GM12865 (cell line): ENCODE results near the gene ICAM4.
A peak's percentile ranks its signal among the peaks of the same experiment; 100 is the strongest.

Experiments used
- DNase-seq: peaks from one replicate; pipeline ENCODE4 v3.0.0; 2010; ENCODE audit warnings: low read depth
- H3K4me3 ChIP-seq: 2 replicates; pipeline ENCODE4 v1.5.1; 2011; ENCODE audit warnings: mild to moderate bottlenecking, low read depth, low read length, control low read depth
- CTCF ChIP-seq: IDR thresholded peaks from 2 replicates; pipeline ENCODE4 v1.5.1; 2011; ENCODE audit warnings: low read length, control low read depth, low read depth, inconsistent platforms; ENCODE audit not compliant: insufficient read depth; ENCODE audit errors: missing control alignments

ICAM4 gene

GRCh38 chr19:10299545-10300458, 13.0 kb downstream of the ICAM4 start:
- H3K4me3 ChIP-seq = no peak overlapping the region
- no peak for TF ChIP-seq CTCF
- DNase-seq = no peak

GRCh38 chr19:10305139-10305806, 18.5 kb downstream of the ICAM4 start:
- no peak overlapping the region for H3K4me3 ChIP-seq
- no peak for DNase-seq
- TF ChIP-seq CTCF = no peak

GRCh38 chr19:10306327-10306726, 19.6 kb downstream of the ICAM4 start:
- DNase-seq = no peak
- TF ChIP-seq CTCF = no peak
- no peak overlapping the region for H3K4me3 ChIP-seq

- no peak for DNase-seq
- no peak within 1 kb of the TSS for H3K4me3 ChIP-seq
- TF ChIP-seq CTCF = no peak
Observed at GRCh38 chr19:10309423-10309822, 22.7 kb downstream of the ICAM4 start, which contains the start of gene ZGLP1. Gene ZGLP1, minus strand, starts transcription at chr19:10309815.

GRCh38 chr19:10315335-10316214, 28.8 kb downstream of the ICAM4 start, which contains the start of gene FDX2:
Gene FDX2, minus strand, starts transcription at chr19:10316015. Its CDS starts 19 bp downstream, at chr19:10315996.
- peak; percentile 91 for DNase-seq
- TF ChIP-seq CTCF = no peak
- H3K4me3 ChIP-seq = peak within 1 kb of the TSS; percentile 58

GRCh38 chr19:10316229-10317044, 29.7 kb downstream of the ICAM4 start:
- no peak overlapping the region for H3K4me3 ChIP-seq
- DNase-seq = no peak
- no peak for TF ChIP-seq CTCF
